Progenitor cell of endocrine pancreas (in vitro differentiated cells): ENCODE data around the gene LPAR1. TPM values are rescaled to one million over a fixed set of nuclear protein-coding genes. Genes with fewer than 3 reads are reported as not detected.

Experiments
- DNase-seq: peaks from one replicate; pipeline ENCODE4 v3.0.0; 2021; ENCODE audit warnings: low spot score; ENCODE audit not compliant: unreplicated experiment
- H3K27ac Mint-ChIP-seq: 2 replicates; pipeline ENCODE4 v1.8.0; 2021; ENCODE audit warnings: mild to moderate bottlenecking, moderate library complexity, mixed read lengths
- H3K27me3 Mint-ChIP-seq: 2 replicates; pipeline ENCODE4 v1.8.0; 2021; ENCODE audit warnings: mixed read lengths
- H3K36me3 Mint-ChIP-seq: 2 replicates; pipeline ENCODE4 v1.8.0; 2022; ENCODE audit warnings: mixed read lengths; ENCODE audit not compliant: insufficient read depth
- H3K4me1 Mint-ChIP-seq: 2 replicates; pipeline ENCODE4 v1.8.0; 2021; ENCODE audit warnings: low read depth, mixed read lengths
- H3K4me3 Mint-ChIP-seq: 2 replicates; pipeline ENCODE4 v1.8.0; 2021; ENCODE audit warnings: low read depth, mild to moderate bottlenecking, moderate library complexity, mixed read lengths
- H3K9me3 Mint-ChIP-seq: 2 replicates; pipeline ENCODE4 v1.8.0; 2021; ENCODE audit warnings: low read depth, mixed read lengths
- CTCF ChIP-seq: fragments of 200-600 bp; sonication (generic); IDR thresholded peaks from one replicate; pipeline ENCODE4 v1.5.0; 2021; ENCODE audit warnings: antibody characterized with exemption, mild to moderate bottlenecking; ENCODE audit not compliant: unreplicated experiment
- total RNA-seq: library from RNA; stranded (reverse); gene quantifications from 2 replicates; pipeline ENCODE4 v1.2.1, GENCODE V29; 2021

The LPAR1 gene
- total RNA-seq, 1 donor from 2014 or later: 17.4 TPM

DNA sequence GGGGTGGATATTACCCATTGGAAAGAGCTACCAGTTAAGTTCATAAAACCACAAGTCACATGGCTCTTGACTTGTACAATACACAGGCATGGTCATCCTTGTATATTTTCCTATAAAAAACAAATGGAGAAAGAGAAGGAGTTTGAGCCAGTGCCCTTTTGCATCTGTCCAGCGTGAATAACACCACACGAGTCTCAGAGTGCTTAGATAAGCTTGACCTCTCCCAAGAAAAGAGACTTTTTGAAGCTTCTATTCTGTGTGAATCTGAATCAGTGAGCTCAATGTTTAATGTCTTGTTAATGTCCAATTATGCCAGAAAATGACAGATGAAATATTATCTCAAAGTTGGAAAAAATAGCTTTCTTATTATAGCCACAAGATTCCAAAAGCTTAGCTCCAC is 30.9 kb upstream of the LPAR1 start:
- Mint-ChIP-seq H3K9me3 (no peaks in the 10 kb centered on the region), H3K4me1 (no peaks in the 10 kb centered on the region), H3K36me3 (no peaks in the 10 kb centered on the region), H3K27ac (no peak overlapping the region), H3K27me3 (peaks cover 4% of the 10 kb centered on the region), H3K4me3 (no peak overlapping the region)
- no peak for DNase-seq
- no peak for TF ChIP-seq CTCF

- DNase-seq: no peak
- Mint-ChIP-seq H3K4me1 (no peaks in the 10 kb centered on the region), H3K4me3 (no peak overlapping the region), H3K27me3 (peaks cover 4% of the 10 kb centered on the region), H3K36me3 (no peaks in the 10 kb centered on the region), H3K27ac (no peak overlapping the region), H3K9me3 (no peaks in the 10 kb centered on the region)
- no peak for TF ChIP-seq CTCF
Observed at GRCh38 chr9:111068771-111069170, 30.5 kb upstream of the LPAR1 start.

DNA sequence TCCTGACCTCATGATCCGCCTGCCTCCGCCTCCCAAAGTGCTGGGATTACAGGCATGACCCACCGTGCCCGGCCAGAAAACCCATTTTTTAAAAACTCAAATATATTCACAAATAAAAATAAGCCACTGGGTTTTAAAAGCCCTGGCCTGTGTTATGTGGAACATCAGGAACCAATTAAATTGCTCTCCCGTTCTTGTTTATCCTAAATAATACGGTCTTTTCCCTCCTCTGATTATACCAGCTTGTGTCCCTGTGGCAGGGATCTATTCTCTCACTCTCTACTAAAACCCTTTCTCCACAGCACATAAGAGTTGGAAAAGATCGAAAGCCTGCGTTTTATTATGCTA is 30.1 kb upstream of the LPAR1 start:
- TF ChIP-seq CTCF: no peak
- H3K27me3 Mint-ChIP-seq: peaks cover 7% of the 10 kb centered on the region
- H3K36me3 Mint-ChIP-seq: no peaks in the 10 kb centered on the region
- no peak overlapping the region for H3K27ac Mint-ChIP-seq
- no peaks in the 10 kb centered on the region for H3K4me1 Mint-ChIP-seq
- no peak for DNase-seq
- no peak overlapping the region for H3K4me3 Mint-ChIP-seq
- no peaks in the 10 kb centered on the region for H3K9me3 Mint-ChIP-seq

GRCh38 chr9:111066468-111066867 is 28.2 kb upstream of the LPAR1 start:
- H3K36me3 Mint-ChIP-seq: no peaks in the 10 kb centered on the region
- H3K4me1 Mint-ChIP-seq: no peaks in the 10 kb centered on the region
- no peak for TF ChIP-seq CTCF
- H3K27ac Mint-ChIP-seq: no peak overlapping the region
- H3K27me3 Mint-ChIP-seq: peaks cover 9% of the 10 kb centered on the region
- DNase-seq: no peak
- no peak overlapping the region for H3K4me3 Mint-ChIP-seq
- no peaks in the 10 kb centered on the region for H3K9me3 Mint-ChIP-seq

GRCh38 chr9:111065414-111065813 is 27.1 kb upstream of the LPAR1 start:
- Mint-ChIP-seq H3K36me3 (no peaks in the 10 kb centered on the region), H3K9me3 (no peaks in the 10 kb centered on the region), H3K27me3 (peaks cover 9% of the 10 kb centered on the region), H3K4me3 (no peak overlapping the region), H3K27ac (no peak overlapping the region), H3K4me1 (no peaks in the 10 kb centered on the region)
- TF ChIP-seq CTCF: no peak
- DNase-seq: no peak
